ENCODE data around the gene EN1. TPM values are rescaled to one million over a fixed set of nuclear protein-coding genes. Genes with fewer than 3 reads are reported as not detected.

The EN1 gene
- total RNA-seq, 3 donors from 2014 or later = not detected

DNA sequence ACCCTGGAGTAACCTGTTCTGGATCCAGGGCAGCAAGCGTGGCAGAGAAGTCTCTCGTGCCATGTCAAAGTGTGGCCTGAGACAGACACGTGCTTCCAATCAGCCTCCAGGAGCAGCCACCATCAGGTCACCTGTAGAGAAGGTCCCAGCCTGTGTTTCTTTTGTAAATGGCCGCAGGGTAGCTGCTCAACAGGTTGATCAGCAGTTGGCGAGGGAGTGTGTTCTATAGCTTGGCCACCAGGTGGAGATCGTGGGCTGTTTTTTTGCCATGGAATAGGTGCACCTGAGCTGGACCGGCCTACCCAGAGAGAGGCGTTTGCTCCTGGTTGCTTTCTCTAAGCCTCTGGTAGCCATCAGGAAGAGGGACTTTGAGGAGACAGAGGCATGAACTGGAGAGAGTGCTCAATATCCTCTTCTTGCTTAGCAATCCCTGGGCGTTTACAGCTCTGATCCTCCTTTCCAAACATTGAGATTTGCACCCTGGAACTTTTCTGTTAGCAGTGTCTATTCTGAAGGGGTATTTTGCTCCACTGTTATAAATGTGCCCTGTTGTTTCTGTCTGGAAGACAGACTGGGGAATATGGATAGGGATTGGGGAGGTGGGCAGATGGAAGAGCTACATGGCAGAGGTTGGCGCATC lies 34.2 kb upstream of the EN1 start:
- ATAC-seq (peak; percentile 93), DNase-seq (peak in 2 of 3 donors; percentile 54 to 82)
- H3K36me3 ChIP-seq (ENCODE audit: low read depth) = no peaks in the 10 kb centered on the region
- intact Hi-C loops (cut with DNase I, micrococcal nuclease) = loop anchor here in 1 of 2 donors (2.0 to 5.0 kb wide), 2 partner anchors 127 to 411 kb away; no protein-coding TSS in a partner anchor
- TF ChIP-seq CTCF (IDR thresholded peaks at IDR 0.05) = peak; percentile 29
- H3K4me3 ChIP-seq = no peak overlapping the region
- H3K4me1 ChIP-seq (ENCODE audit: low read depth) = no peaks in the 10 kb centered on the region
- H3K9me3 ChIP-seq = no peaks in the 10 kb centered on the region

DNA sequence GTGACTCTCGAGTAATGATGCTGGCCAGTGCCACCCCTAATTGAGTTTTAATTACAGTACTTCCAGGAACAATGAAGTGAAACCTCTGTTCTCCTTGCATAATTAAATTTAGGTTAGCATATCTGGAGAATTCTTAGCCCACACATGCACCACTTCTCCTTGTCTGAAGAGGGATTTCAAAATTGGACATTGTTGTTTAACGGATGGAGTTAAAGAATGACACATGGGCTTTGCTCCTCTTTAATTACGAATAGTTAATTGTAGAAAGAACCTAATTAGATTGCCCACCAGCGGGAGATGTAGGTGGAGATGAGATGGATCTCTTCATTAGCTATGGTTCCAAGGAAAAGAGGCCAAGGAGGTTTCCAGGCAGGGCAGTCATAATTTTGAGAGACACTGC lies 33.1 kb upstream of the EN1 start:
- DNase-seq = no peak
- no peak overlapping the region for H3K4me3 ChIP-seq
- intact Hi-C loops (cut with DNase I, micrococcal nuclease) = loop anchor here in 1 of 2 donors (2.0 to 5.0 kb wide), 2 partner anchors 128 to 412 kb away; no protein-coding TSS in a partner anchor
- H3K9me3 ChIP-seq = no peaks in the 10 kb centered on the region
- H3K4me1 ChIP-seq (ENCODE audit: low read depth) = no peaks in the 10 kb centered on the region
- no peaks in the 10 kb centered on the region for H3K36me3 ChIP-seq (ENCODE audit: low read depth)
- no peak for TF ChIP-seq CTCF (IDR thresholded peaks at IDR 0.05)
- no peak for ATAC-seq

DNA sequence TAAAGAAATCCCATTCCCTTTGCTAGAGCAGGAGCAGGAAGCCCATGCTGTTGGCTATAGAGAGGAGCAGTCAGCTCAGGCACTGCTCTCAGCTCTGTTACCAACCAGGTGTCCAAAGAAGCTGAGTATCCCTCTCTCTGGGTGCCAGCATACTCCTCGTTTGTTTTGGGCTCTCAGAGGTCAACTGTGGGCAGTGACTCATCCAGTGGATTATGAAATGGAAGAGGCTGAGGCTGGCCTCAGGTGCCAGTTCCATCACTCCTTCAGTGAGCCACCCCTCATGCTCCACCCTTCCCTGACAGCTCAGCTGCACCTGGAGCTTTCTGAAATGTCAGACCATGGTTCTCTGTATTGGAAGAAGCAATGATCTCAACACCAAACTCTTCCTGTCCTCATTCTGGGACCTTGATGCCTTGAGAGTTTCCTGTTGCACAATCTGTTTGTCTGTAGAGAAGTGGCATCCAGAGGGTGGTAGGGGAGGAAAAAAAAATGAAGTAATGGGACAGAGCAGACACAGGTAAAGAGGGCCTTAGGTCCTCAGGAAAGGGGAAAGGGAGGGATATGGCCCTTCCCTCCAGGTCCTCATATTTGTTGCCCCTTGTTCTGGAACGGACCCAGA lies 31.2 kb upstream of the EN1 start:
- no peaks in the 10 kb centered on the region for H3K9me3 ChIP-seq
- no peak for DNase-seq
- H3K4me1 ChIP-seq (ENCODE audit: low read depth) = no peaks in the 10 kb centered on the region
- H3K4me3 ChIP-seq = no peak overlapping the region
- no peaks in the 10 kb centered on the region for H3K36me3 ChIP-seq (ENCODE audit: low read depth)
- no peak for TF ChIP-seq CTCF (IDR thresholded peaks at IDR 0.05)
- intact Hi-C loops (cut with DNase I, micrococcal nuclease) = no loop called here
- no peak for ATAC-seq

- no peak for ATAC-seq
Observed at GRCh38 chr2:118875318-118875717, 27.9 kb upstream of the EN1 start.

GRCh38 chr2:118874324-118874723 lies 26.9 kb upstream of the EN1 start:
- intact Hi-C loops (cut with DNase I, micrococcal nuclease) = no loop called here
- DNase-seq (no peak), ATAC-seq (no peak)
- no peak for TF ChIP-seq CTCF (IDR thresholded peaks at IDR 0.05)
- H3K36me3 ChIP-seq (ENCODE audit: low read depth) = no peaks in the 10 kb centered on the region
- no peak overlapping the region for H3K4me3 ChIP-seq
- H3K4me1 ChIP-seq (ENCODE audit: low read depth) = no peaks in the 10 kb centered on the region
- no peaks in the 10 kb centered on the region for H3K9me3 ChIP-seq

More at GRCh38 chr2:118875318-118875717, 27.9 kb upstream of the EN1 start:
- no peak for TF ChIP-seq CTCF (IDR thresholded peaks at IDR 0.05)
- no peak overlapping the region for H3K4me3 ChIP-seq
- no peaks in the 10 kb centered on the region for H3K4me1 ChIP-seq (ENCODE audit: low read depth)
- H3K9me3 ChIP-seq = no peaks in the 10 kb centered on the region
- DNase-seq = no peak
- intact Hi-C loops (cut with DNase I, micrococcal nuclease) = no loop called here
- no peaks in the 10 kb centered on the region for H3K36me3 ChIP-seq (ENCODE audit: low read depth)

Measured in mucosa of descending colon (tissue), 3 donors.